ENCODE results near the gene SECISBP2L.

SECISBP2L gene

DNA sequence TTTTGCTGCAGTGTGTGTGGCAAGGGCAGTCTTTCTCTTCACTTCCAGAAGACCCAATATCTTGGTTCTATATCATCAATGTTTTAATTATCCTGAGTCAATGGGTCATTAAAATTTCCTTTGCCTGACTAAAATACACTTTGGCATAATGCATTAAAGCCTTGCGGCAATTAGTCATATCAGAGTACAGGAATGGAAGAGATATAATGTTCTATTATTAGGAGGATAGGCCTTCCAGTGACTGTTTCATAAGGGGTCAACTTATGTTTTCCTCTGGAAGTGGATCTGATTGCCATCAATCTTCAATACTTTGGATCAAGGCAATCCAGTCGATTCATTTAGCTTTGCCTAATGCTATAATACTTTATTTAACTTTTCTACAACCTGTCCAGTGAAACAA lies 9.4 kb upstream of the SECISBP2L start:
- no peak for DNase-seq

DNA sequence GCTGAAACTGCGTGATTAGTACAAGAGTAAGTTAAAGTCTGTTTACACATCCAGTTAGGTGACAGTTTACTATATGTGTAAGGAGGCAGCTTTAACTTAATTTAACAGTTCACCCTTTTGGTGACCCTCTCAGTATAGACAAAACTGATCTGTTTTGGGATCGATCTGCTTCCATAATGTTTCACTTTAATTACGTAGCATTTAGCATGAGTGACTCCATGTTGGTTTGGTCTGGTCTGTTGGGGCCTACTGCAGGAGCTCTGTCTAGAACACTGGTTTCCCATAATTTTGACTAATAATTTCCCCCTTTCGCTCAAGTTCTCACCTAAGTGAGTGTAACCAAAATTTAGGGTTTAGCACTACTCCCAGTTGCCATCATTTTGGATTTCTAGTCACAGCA lies 6.4 kb upstream of the SECISBP2L start:
- no peak for DNase-seq

DNA sequence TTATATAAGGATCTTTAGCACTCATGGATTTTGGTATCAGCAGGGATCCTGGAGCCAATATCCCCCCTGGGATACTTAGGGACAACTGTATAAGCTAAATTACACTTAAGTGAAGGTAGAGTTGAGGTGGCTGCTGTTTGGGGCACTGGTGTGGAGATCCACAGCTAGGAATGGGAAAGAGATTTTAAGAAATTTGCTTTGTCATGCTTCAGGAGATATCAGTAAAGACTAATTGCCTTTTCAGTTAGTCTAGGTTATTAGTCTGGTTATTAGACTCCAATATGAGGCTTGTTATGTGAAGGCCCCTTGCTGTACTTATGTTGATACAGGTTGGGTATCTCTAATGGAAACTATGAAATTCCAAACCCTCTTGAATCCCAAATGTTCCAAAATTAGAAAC lies 1.2 kb upstream of the SECISBP2L start:
- no peak for DNase-seq

DNA sequence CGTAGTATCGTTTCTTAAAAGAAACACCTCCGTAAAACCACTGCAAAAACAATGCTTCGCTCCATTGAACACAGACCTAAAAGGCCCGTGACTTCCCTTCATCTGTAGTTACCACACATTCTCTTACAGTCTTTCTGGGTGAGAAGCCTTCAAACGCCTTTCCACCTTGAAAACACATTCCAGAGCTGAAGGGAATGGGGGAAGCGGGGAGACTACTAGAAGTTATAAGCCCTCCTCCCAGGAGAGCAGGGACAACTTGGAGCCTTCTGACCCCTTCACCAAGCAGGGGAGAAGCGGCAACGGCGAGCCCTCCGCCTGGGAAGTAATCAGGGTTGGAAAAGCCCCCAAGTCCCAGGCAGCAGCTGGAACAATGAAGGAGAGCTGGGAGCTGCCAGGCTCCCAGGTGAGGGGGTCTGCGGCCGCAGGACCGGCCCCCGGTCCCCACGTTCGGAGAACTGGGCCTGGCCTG lies 461 bp downstream of the SECISBP2L start:
- no peak for DNase-seq

DNA sequence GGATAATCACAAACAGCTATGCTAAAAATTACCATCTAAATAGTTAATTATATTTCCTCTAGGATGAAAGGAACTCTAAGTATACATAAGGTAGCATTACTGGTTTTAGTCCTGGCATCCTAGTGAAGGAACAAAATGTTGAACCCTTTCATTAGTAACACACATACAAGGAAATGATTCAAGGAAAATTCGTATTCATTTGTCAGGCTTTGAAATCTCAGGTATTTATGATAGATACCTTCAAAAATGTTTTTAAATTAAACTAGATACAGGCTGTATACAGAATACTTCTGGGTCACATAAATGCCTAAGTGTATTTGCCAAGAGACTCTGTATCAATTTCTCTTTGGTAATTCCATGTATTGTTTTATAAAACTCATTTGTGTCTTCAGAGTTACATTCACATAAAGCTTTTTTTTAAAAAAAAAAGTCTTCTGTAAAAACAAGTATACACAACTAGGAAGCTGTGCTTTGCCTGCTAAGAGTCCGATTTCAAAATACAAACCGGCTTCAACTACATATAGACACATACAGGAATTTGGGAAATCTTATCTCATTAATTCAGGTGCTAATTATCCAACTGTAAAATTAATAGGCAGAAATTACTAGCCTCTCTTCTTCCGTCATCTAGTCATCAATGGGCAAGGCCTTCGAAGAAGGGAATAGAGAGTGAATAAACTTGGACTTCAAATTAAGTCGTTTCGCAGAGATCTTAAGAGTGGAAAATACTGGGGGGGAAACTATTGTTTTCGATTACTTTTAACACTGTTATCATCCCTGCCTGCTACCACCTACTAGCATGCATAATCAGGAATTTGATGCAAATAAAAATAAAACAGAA lies 1.3 kb downstream of the SECISBP2L start:
- DNase-seq = no peak

DNA sequence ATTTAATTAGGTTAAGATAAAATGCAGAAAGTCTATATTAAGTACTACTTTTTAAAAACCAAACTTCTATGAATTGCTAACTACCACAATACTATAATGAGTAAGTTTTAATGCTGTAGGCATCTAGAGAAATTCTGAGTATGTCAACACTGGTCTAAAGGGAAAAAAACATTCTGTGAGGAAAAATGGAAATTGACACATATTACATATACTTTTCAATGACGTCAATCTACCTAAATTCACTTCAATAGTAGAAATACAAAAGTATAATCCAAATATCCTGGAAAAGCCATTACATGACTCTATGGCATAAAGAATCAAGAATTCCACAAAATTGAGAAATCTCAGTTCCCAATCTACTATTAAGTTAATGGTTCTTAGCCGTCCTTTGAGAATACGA lies 2.2 kb downstream of the SECISBP2L start:
- no peak for DNase-seq

DNA sequence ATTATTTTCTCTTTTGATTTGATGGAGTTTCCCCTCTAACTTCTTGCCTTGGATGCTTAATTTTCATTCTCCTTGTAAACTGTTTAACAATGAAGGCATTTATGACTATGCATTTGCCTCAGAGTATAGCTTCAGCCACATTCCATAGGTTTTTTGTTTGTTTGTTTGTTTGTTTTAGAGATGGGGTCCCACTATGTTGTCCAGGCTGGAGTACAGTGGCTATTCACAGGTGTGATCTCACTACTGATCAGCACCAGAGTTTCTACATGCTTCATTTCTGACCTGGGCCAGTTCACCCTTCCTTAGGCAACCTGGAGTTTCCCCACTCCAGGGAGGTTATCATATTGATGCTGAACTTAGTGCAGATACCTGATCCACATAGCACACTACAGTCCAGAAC lies 4.1 kb downstream of the SECISBP2L start:
- no peak for DNase-seq

DNA sequence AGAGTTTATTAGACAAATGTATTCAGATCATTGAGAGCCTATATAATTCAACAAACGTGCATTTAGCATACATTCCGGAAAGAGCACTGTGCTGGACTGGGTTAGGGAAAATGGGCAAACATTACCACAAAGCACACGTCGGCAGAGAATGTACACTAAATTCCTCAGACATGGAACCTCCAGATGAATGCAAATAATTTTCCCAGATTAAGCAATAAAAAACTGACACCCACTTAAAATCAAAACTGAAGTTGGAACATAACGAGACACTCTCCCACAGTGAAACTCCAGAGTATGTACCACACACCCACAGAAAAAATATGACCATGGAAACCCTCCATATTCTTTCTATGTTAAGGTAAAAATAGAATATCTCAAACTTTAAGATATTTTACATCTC lies 4.8 kb downstream of the SECISBP2L start:
- DNase-seq = no peak

DNA sequence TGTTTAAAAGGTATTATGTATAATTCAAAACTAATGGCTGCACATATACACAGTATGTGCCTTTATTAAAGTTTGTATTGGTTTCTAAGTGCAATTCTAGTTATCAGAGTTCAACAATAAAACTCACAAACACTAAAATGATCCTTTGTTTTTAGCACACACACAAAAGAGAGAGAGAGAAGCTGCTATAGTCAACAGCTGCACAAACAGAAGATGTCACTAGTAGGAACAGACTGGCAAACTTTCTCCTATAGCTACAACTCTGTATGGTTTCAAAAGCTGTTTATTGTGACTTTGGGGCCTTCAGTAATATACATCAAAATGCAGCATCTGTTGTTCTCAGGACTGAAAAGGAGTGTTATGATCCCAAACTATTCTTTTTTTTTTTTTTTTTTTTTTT lies 6.1 kb downstream of the SECISBP2L start:
- no peak for DNase-seq

DNA sequence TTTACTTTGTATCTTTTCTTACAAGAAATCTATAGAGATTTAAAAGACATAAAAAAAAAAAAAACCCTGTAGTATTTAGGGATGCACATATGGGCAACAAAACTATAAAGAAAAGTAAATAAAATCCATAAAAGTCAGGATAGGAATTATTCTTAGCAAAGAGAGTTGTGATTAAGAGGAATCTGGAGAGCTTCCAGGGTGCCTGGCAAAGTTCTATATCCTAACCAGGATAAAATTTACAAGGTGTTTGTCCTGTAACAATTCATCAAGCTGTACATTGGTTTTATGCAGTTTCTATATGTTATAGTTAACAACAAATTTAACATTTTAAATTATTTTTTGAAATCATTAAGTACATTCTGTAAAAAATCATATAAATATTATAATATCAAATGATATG lies 7.9 kb downstream of the SECISBP2L start:
- no peak for DNase-seq

DNA sequence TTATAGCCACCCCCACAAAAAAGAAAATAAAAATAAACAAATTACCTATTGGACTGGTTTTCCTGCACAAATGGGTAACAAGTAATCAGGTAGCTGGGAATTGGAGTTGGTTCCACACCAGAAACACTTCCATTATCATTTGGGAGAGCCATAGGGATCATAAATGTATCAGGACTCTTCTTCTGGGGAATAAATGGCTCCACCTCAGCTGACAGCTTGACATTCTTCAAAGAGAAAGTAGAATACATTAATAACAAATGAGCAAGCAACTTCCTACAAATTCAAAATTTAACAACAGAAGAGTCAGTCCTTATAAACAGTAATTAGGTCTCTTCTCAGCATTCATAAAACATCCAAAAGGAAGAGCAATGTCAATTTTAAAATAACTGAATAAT lies 8.7 kb downstream of the SECISBP2L start:
- no peak for DNase-seq

DNA sequence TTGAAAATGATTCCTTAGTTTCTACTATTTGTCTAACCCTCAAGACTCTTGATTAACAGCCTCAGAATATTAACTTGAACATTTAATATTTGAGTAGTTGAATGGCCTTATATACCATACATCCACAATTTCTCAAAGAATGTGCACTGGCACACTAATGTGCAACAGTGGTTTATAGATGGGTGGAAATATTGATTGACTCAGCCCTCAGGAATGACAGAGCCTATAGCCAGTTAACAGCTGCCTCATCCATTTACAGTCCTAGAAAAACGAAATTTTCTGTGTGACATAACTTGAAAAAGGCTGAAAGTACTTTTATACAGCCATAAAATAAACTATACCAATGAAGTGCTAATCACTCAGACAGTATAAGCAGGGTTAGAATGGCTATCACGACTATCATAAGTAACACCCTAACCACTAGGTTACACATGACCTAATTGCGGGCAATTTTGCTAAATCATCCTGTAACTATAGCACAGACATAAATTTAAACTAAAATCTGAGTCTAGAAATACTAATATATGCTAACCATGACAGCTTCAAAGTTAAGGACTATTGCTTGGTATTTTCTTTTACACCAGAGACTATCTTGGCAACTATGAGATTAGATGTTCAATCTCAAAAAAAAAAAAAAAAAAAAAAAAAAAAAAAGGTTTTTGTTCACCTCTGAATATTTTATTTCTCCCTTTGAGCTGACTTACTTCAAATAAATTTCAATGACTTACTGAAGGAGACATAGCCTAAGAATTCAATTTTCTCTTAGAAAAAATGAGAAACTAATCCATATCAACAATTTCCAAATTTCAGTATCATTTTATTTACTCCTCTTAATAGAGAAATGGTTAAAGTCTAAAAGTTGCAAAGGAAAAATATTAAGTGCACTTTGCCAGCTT lies 9.3 kb downstream of the SECISBP2L start:
- DNase-seq = no peak

DNA sequence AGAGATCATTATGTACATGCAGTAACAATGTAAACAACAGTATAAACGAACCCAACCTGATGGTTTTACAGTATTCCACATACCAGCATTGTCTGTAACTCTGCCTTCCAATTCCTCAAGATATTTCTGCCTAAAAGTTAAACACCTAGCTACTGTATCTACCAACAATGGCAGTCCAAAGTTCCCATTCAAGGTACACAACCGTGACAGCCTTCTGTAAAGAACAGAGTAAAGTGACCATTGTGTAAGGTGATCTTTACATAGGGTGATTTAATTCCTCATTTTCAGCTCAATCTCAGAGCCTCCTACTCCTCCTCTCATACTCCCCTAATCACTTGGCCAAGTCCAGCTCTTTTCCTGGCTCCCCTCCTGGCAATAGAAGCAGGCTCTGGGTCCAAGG lies 10.4 kb downstream of the SECISBP2L start:
- DNase-seq = no peak

DNA sequence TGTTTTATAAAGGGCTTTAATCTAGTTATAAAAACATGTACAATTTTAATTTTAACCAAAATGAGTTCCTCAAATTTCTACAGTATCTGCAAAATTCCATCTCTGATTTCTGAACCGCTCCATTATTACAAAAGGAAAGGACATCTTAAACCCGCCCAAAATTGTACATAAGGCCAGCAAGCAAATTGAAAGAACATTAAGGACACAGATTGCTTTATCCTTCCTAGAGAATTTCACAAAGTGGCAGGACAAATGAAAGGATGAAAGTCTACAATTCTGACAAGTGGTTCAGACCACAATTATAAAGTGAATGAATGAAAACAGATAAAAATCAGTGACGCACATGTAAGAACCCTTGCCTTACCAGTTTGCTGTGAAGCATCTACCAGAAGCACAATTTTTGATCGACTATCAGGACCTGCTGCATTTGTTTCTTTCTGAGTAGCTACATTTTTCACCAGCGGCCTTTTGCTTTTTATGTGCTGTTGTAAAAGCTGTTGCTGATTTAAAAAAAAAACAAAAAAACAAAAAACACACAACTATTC lies 13.6 kb downstream of the SECISBP2L start:
- DNase-seq = no peak

DNA sequence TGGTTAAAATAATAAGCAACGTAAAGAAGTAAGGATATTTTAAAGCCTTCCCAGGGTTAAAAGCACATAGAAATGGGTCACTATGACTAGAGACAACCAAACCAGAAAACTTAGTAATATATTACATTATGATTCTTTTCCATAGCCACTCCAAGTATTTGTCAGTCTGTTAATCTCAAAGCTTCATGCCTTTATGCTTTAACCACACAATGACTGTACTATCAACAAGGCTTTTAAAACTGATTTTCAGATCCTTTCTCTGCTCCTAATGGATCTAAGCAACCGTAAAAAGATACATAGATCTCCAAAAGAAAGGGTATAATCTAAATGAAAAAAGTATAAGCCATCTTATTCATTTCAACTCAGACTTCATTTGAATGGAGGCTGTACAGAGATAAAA lies 14.4 kb downstream of the SECISBP2L start:
- no peak for DNase-seq

DNA sequence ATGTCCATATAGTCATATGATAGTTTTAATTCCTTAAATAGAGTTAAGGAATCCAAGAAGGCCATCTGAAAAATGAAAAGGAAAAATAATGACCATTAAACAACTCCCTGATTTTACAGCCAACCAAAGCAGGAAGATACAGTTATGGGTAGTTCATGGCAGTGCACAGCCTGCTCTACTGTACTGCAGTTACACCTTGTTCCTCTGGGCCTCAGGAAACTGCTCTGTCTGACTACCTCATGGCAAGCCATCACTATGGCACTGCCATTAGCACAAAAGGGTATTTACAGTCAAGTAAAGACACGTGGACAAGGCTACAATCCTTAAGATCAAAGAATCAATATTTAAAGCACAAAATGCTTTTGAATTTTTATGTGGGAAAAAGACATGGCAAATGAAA lies 19.5 kb downstream of the SECISBP2L start:
- no peak for DNase-seq

DNA sequence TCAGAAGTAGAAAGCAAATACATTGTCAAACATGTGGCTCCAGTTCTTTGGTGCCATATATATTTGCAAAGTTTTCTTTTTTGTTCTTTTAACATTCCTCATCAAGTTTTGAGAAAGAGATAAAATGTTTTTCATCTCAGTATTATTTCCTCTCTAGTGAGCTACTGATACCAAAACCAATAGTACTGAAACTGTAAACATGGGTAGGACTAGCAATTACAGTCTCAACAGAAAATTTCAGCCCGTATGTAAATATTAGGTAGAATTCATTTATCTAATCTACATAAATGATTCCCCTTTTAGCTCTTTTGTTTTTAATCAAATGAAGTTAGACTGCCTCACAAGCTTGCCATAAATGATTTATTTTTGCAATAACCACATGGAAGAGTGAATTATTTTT lies 21.4 kb downstream of the SECISBP2L start:
- DNase-seq = no peak

DNA sequence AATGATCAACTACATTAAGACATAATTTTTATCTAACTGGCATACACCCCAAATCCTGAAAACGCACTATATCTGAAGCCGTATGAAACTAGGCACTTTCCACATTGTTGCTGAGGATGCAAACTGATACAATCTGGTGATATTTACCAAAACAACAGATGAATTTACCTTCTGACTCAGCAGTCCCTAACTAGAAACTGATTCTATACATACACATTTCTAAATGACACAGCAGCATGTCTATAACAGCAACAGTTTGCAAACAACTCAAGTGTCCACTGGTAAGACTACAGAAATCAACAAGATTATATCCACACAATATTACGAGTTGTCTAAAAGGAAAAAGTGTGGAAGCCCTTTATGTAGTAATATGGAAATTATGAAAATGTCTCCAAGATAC lies 22.9 kb downstream of the SECISBP2L start:
- no peak for DNase-seq

DNA sequence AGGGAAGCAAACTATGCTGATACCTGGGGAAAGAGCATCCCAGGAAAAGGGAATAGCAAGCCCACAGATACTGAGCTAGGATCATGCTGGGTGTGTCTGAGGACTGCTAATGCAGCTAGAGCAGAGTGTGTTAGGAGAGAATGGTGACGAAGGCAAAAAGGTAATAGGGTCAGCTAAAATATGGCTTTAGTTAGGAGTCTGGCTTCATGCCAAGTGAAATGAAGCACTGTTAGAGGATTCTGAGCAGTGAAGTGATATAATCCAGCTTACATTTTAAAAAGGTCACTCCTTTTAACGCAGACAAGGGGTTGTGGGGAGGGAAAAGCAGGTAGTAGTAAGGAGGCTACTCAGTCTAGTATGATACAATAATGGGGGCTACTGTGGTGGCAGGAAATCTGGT lies 30.4 kb downstream of the SECISBP2L start:
- no peak for DNase-seq

DNA sequence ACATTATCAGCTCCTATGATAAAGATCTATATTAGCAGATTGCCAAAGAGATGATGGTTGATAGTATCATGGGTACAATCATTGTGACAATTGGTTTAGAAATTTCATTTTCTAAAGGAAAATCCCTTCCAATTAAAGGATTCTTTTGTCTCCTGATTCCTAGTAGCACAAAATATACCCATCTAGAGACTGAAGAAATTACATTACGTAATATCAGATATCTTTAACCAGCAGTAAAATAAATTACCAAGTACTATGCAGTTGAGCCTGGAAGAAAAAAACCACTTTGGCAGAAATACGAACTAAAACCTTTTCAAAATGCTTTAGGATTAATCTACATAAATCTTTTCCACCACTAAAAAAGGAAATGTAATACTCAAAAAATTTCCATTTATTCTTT lies 46.9 kb downstream of the SECISBP2L start:
- no peak for DNase-seq

DNA sequence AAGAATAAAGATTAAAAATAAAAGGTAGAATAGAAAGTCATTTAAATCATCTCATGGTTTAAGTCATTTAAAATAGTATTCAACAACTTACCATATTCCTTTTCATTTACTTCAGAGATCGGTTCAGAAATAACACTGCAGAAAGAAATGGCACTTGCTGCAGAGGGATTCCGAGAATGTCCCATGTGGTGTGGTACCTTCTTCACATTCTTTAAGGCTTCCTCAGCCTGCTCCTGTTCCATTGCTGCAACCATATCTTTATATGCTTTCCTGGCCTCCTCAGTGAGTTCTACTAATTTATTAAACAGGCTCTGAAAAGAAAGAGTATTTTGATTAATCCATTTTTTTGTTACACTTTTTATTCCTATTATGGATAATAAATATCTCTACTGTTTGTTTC lies 50.0 kb downstream of the SECISBP2L start:
- DNase-seq = no peak

DNA sequence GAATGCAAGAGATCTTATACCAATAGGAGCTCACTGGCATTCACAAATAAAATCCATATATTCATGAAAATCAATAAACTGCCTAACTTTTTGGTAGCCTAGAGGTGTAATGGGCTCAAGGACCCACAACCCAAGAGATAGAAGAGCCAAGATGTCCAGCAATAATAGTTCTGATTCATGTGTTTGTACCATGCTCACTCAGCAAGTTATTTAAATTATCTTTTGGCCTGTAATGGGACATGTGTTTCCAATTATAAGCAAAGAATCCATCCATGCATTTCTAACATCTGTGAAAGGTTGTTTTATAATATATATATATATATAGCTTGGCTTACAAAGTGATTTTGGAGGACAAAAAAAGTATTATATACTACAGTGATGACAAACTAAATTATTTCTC lies 52.9 kb downstream of the SECISBP2L start:
- no peak for DNase-seq

DNA sequence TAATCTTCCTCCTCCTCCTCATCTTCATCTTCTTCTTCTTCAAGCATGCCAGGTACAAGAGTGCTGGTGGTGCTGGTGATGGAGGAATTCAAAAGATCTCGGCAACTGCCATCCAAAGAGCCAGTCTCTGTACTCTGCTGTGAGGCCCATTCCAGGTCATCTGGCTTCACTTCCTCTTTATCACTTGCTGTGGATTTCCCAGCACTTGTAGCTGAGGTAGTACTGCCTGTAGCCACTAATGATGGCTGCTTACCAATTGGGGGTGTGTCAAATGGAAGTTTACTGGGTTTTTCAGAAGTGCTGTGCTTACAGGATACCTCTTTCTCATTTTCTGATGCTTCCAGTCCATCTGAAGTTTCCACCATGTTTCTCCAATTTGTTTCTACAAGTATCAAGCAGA lies 53.7 kb downstream of the SECISBP2L start:
- DNase-seq = no peak

DNA sequence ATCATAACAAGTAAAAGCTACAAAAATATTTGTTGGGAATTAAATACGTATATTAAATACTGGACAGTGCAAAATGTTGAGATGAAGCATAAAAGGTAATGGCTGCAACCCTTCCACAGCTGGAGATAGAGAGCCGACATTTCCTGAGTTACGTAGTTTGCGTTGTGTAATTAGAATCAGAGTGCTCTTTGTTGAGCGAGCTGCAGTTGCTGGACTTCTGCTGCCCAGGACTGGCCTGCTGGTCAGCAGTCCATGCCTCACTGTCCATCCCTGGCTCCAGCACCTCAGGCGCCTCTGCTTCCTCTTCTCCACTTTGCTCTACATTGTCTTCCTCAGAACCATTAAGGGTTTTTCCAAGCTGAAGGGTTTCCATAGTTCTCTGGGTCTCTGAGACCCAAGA lies 54.1 kb downstream of the SECISBP2L start:
- no peak for DNase-seq
